A549 (cell line): ENCODE results near the gene CNOT2. TPM values are rescaled to one million over a fixed set of nuclear protein-coding genes. Genes with fewer than 3 reads are reported as not detected.

Source experiments
- ATAC-seq, 2 experiments: fragments of 200-7000 bp in 1 of 2; fragments of >200 bp in 1 of 2; cut with Nextera tagmentation in 1 of 2; cut with Tn5 transposase in 1 of 2; 3 replicates each; pipeline versions ENCODE4 v1.8.0 to v1.9.1; 2018 to 2020; ENCODE audit warnings: mild to moderate bottlenecking in 1 of 2, moderate library complexity in 1 of 2
- CTCF ChIA-PET: fragments of 300-600 bp; sonication (Branson Sonifier 250); formaldehyde crosslinking; extraction: SDS; loops from one replicate; lab custom pipeline; 2021; ENCODE audit warnings: antibody characterized with exemption, inconsistent platforms; lab: Yijun Ruan, JAX
- POLR2A ChIA-PET: fragments of 350-600 bp; formaldehyde crosslinking; extraction: SDS; loops from one replicate; lab custom pipeline; 2021; ENCODE audit warnings: antibody characterized with exemption, inconsistent platforms; lab: Yijun Ruan, JAX
- DNase-seq, 2 experiments: peaks; one replicate each; pipeline versions ENCODE4 v3.0.0 to v3.0.0-alpha.2; 2011 to 2016; ENCODE audit warnings: low read depth in 1 of 2, low spot score in 1 of 2
- FAIRE-seq: peaks from 2 replicates; lab custom pipeline; 2011; peaks lifted over from hg19 to GRCh38; lab: Jason Lieb, UNC
- H3K27ac ChIP-seq, 2 experiments: fragments of >200 bp; sonication (Bioruptor Twin); formaldehyde crosslinking; 3 replicates each; pipeline ENCODE4 v1.5.1; 2016 to 2017
- H3K4me1 ChIP-seq: fragments of >200 bp; sonication (Bioruptor Twin); formaldehyde crosslinking; 3 replicates; pipeline ENCODE4 v1.6.1; 2016
- H3K4me2 ChIP-seq: fragments of >200 bp; sonication (Bioruptor Twin); formaldehyde crosslinking; 3 replicates; pipeline ENCODE4 v1.6.1; 2016
- H3K4me3 ChIP-seq: fragments of >200 bp; sonication (Bioruptor Twin); formaldehyde crosslinking; 3 replicates; pipeline ENCODE4 v1.5.1; 2016
- H3K9me3 ChIP-seq: fragments of >200 bp; sonication (Bioruptor Twin); formaldehyde crosslinking; 3 replicates; pipeline ENCODE4 v1.6.1; 2016
- BHLHE40 ChIP-seq: IDR thresholded peaks from 2 replicates; pipeline ENCODE4 v1.6.1; 2012; ENCODE audit warnings: low read depth, low read length, inconsistent platforms
- FOSB ChIP-seq: fragments of 250-450 bp; sonication (Bioruptor Pico); IDR thresholded peaks from 2 replicates; pipeline ENCODE4 v1.5.0; 2020; ENCODE audit warnings: mild to moderate bottlenecking, moderate library complexity
- HOXB5 ChIP-seq: fragments of 250-450 bp; sonication (Bioruptor Pico); IDR thresholded peaks from 2 replicates; pipeline ENCODE4 v1.5.0; 2020; ENCODE audit warnings: mild to moderate bottlenecking, moderate library complexity
- JUNB ChIP-seq: fragments of >200 bp; sonication (Bioruptor Twin); formaldehyde crosslinking; IDR thresholded peaks from 2 replicates; pipeline ENCODE4 v1.6.1; 2016
- MAFK ChIP-seq: fragments of 450-650 bp; IDR thresholded peaks from 2 replicates; pipeline ENCODE4 v1.6.1; 2014; ENCODE audit not compliant: partially characterized antibody
- MAZ ChIP-seq: fragments of 150-350 bp; IDR thresholded peaks from 2 replicates; pipeline ENCODE4 v1.6.1; 2014; ENCODE audit warnings: antibody characterized with exemption, low read depth, low read length, borderline replicate concordance
- NFE2L2 ChIP-seq: fragments of 150-350 bp; conservative IDR thresholded peaks from 2 replicates; pipeline ENCODE4 v1.6.1; 2014; ENCODE audit warnings: low read length
- NR3C1 ChIP-seq: fragments of >200 bp; sonication (Bioruptor Twin); formaldehyde crosslinking; IDR thresholded peaks from 3 replicates; pipeline ENCODE4 v1.6.1; 2017
- PHF8 ChIP-seq: fragments of 200-600 bp; sonication (generic); IDR thresholded peaks from 2 replicates; pipeline ENCODE4 v1.6.1; 2016; ENCODE audit warnings: low read depth, mild to moderate bottlenecking, antibody characterized with exemption, moderate library complexity, borderline replicate concordance
- POLR2AphosphoS2 ChIP-seq: conservative IDR thresholded peaks from 2 replicates; pipeline ENCODE4 v1.6.1; 2012; ENCODE audit warnings: low read length, improper control_type of control experiment, inconsistent platforms
- RARB ChIP-seq: fragments of 250-450 bp; sonication (Bioruptor Pico); IDR thresholded peaks from 2 replicates; pipeline ENCODE4 v1.8.0; 2021; ENCODE audit warnings: mild to moderate bottlenecking, moderate library complexity
- ZFP36 ChIP-seq: fragments of 450-650 bp; IDR thresholded peaks from 2 replicates; pipeline ENCODE4 v1.6.1; 2014; ENCODE audit warnings: borderline replicate concordance; ENCODE audit not compliant: partially characterized antibody
- ZSCAN20 ChIP-seq: fragments of 250-450 bp; sonication (Bioruptor Pico); IDR thresholded peaks from 2 replicates; pipeline ENCODE4 v1.8.0; 2022; ENCODE audit warnings: mild to moderate bottlenecking, moderate library complexity
- WGBS: methylation state at CpG from one replicate; pipeline ENCODE4 v1.1.6; 2017; ENCODE audit errors: missing lambda C conversion rate; 5-methylcytosine and 5-hydroxymethylcytosine counted together
- polyA plus RNA-seq, 4 experiments: library from polyadenylated mRNA; depleted of rRNA in 3 of 4; stranded (reverse); fragments of >200 nt; fragmentation: RNase III in 1 of 4; extraction: RNeasy Plus Mini Kit Qiagen cat#74134 plus additional on column Dnase treatment in 1 of 4; gene quantifications; 2 replicates in 3 of 4; 3 replicates in 1 of 4; pipeline ENCODE4 v1.2.3, GENCODE V29; 2011 to 2017
- TF ChIP-seq, protein P1 (sequence below): IDR thresholded peaks from 2 replicates; pipeline ENCODE4 v1.6.1; 2012
- TF ChIP-seq, protein P2 (sequence below): fragments of >200 bp; sonication (Bioruptor Twin); formaldehyde crosslinking; IDR thresholded peaks from 3 replicates; pipeline ENCODE4 v1.6.1; 2016

CNOT2 gene
- polyA plus RNA-seq, 2 of the 4 experiments (the other 2 are of a cell fraction), result 87.2 to 105 TPM

DNA sequence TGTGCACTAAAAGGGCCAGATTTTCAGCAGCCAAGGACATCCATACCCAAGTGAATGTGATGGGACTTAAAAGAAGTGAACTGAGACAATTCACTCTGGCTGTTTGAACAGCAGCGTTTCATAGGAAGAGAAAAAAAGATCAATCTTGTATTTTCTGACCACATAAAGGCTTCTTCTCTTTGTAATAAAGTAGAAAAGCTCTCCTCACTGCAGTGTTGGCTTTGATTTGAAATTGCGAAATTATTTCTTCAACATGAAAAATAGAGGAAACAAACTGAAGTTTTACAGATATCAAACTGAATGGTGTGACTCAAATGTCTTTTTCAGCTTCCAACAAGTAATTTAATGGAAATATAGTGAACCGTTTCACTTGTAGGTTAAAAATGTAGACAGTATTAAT is 111.6 kb downstream of the CNOT2 start:
- H3K27ac ChIP-seq, result no peak overlapping the region
- 88% methylated on average over 3 of the region's 3 CpGs for WGBS
- POLR2A ChIA-PET, result no interaction called here
- FAIRE-seq (no peak), ATAC-seq (no peak), DNase-seq (no peak)
- H3K4me2 ChIP-seq, result no peak overlapping the region
- H3K9me3 ChIP-seq, result no peaks in the 10 kb centered on the region
- no peak for TF ChIP-seq POLR2AphosphoS2
- TF ChIP-seq ZSCAN20 (CRISPR knock-in tag), result no peak
- no peak for TF ChIP-seq BHLHE40
- TF ChIP-seq FOSB, result no peak
- TF ChIP-seq PHF8, result no peak
- CTCF ChIA-PET, result no interaction called here
- H3K4me3 ChIP-seq, result no peak overlapping the region
- H3K4me1 ChIP-seq, result no peaks in the 10 kb centered on the region

DNA sequence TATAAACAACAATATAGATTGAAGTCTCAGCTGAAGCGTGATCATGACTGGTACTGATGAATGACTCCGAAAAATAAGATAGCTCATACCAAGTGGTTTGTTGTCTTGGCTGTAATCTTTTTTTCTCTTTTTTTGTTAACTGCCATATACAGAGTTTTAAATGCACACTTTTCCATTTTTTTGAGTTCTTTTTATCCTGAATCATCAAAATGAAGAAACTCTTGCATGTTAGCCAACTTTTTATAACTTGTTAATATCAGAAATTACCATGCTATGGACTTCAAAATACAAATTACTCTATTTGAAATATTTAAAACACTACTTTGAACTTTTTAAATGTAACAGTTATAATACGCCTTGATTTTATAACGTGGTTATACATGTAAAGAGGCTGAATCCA is 112.7 kb downstream of the CNOT2 start:
- no peak overlapping the region for H3K27ac ChIP-seq
- 96% methylated on average over 4 of the region's 4 CpGs for WGBS
- ATAC-seq, result no peak
- POLR2A ChIA-PET, result no interaction called here
- H3K4me1 ChIP-seq, result no peaks in the 10 kb centered on the region
- no peak for TF ChIP-seq RARB
- TF ChIP-seq JUNB, result no peak
- TF ChIP-seq MAFK, result peak; percentile 52
- TF ChIP-seq NR3C1, result no peak
- TF ChIP-seq, all 56 proteins: peak for 1
- H3K9me3 ChIP-seq, result no peaks in the 10 kb centered on the region
- FAIRE-seq (no peak), DNase-seq (no peak)
- no peak overlapping the region for H3K4me3 ChIP-seq
- no peak overlapping the region for H3K4me2 ChIP-seq
- CTCF ChIA-PET, result interaction anchor here (0.6 to 1.0 kb wide), 2 partner anchors 221 to 997 kb away, joined by 3 to 4 read pairs; no protein-coding TSS in a partner anchor

DNA sequence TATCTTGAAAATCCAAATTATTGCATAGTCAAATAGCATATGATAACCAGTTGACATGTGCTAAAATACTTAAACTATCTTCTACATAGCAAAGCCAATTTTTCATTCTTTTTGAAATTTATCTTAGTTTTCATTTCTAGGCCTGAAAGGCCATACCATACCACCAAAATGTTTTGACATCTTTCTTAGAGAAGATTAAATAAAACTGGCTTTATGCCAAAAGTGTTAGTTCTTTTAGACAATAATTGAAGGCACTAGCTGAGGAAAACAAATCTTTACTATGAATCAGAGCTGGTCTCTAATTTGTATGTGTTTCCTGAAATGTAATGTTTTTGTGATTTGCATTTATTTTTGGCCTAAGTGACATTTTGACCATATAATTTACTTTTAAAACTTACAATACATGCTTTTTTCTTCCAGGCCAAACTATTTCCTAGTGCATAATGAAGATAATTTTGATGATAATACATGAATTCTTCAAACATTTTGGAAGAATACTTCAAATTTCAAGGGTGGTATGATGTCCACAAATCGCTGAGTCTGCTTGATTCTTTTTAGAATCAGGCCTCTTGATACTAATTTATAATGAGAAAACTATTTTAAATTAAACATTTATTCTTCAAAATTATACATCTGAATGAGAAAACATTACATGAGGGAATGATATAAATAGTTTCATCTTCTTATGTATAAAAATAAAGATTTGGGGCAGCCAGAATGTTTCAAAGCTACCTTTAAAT is 116.4 kb downstream of the CNOT2 start:
- FAIRE-seq, result no peak

DNA sequence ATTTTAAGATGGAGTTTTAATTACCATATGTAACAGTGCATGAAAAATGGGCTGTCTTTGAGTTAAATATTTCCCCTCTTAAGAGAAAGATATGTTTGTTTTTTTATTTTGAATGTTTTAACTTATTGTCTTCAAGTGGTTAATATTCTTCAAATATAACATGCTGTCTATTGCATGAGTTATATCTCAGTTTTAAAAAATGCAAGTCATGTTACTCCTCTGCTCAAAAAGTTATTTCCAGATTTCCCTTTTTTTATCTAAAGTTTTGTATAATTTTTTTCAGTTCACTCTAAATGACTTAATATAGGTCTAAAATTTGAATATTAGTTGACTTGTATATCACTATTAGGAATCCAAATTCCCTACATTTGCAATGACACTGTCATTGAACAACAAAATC is 117.0 kb downstream of the CNOT2 start:
- H3K9me3 ChIP-seq, result no peaks in the 10 kb centered on the region
- ChIA-PET CTCF (no interaction called here), POLR2A (no interaction called here)
- no peak overlapping the region for H3K4me3 ChIP-seq
- DNase-seq (no peak), FAIRE-seq (peak; percentile 7), ATAC-seq (no peak)
- no peak overlapping the region for H3K4me2 ChIP-seq
- H3K4me1 ChIP-seq, result peaks cover 4% of the 10 kb centered on the region; the same call in 2 of the 3 replicates
- H3K27ac ChIP-seq, result no peak overlapping the region
- TF ChIP-seq MAZ, result no peak
- no peak for TF ChIP-seq HOXB5
- TF ChIP-seq NFE2L2, result peak; percentile 67
- no peak for TF ChIP-seq ZFP36
- TF ChIP-seq, protein P1, sequence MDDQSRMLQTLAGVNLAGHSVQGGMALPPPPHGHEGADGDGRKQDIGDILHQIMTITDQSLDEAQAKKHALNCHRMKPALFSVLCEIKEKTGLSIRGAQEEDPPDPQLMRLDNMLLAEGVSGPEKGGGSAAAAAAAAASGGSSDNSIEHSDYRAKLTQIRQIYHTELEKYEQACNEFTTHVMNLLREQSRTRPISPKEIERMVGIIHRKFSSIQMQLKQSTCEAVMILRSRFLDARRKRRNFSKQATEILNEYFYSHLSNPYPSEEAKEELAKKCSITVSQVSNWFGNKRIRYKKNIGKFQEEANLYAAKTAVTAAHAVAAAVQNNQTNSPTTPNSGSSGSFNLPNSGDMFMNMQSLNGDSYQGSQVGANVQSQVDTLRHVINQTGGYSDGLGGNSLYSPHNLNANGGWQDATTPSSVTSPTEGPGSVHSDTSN, result no peak

More for the DNA sequence above, 116.4 kb downstream of the CNOT2 start:
- Histone ChIP-seq H3K4me2 (no peak overlapping the region), H3K4me1 (no peaks in the 10 kb centered on the region; the same call in 2 of the 3 replicates), H3K4me3 (no peak overlapping the region), H3K27ac (no peak overlapping the region), H3K9me3 (no peaks in the 10 kb centered on the region)
- ATAC-seq (no peak), DNase-seq (no peak)
- 88% methylated on average over 1 of the region's 1 CpG for WGBS
- ChIA-PET POLR2A (no interaction called here), CTCF (no interaction called here)
- TF ChIP-seq, protein P2, sequence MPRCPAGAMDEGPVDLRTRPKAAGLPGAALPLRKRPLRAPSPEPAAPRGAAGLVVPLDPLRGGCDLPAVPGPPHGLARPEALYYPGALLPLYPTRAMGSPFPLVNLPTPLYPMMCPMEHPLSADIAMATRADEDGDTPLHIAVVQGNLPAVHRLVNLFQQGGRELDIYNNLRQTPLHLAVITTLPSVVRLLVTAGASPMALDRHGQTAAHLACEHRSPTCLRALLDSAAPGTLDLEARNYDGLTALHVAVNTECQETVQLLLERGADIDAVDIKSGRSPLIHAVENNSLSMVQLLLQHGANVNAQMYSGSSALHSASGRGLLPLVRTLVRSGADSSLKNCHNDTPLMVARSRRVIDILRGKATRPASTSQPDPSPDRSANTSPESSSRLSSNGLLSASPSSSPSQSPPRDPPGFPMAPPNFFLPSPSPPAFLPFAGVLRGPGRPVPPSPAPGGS, result no peak
- peak; percentile 86 for TF ChIP-seq MAFK
